GM21515 (cell line): ENCODE measurements around the gene ELK1.
A peak's percentile ranks its signal among the peaks of the same experiment; 100 is the strongest.
"Not testable (repeated sequence)": the region's sequence is repeated elsewhere in the genome, so short reads cannot be mapped to it uniquely, and the experiment has no call there.

ENCODE experiments used
- ATAC-seq: cut with Tn5 transposase; IDR thresholded peaks from one replicate; pipeline ENCODE4 v1.9.1; 2021; ENCODE audit not compliant: unreplicated experiment

The ELK1 gene

GRCh38 chrX:47650164-47651042 lies at the start of gene ELK1:
TSS of gene ELK1 (minus strand) at chrX:47650563. CDS start at chrX:47641441, 9,122 bp downstream.
- ATAC-seq = peak; percentile 86

- no peak for ATAC-seq
These were observed 46.8 kb upstream of the ELK1 start for GRCh38 chrX:47697181-47697580.

GRCh38 chrX:47690175-47690574 lies 39.8 kb upstream of the ELK1 start:
- no peak for ATAC-seq

GRCh38 chrX:47687263-47687662 lies 36.9 kb upstream of the ELK1 start:
- no peak for ATAC-seq

GRCh38 chrX:47683829-47684205 lies 33.5 kb upstream of the ELK1 start:
- no peak for ATAC-seq

GRCh38 chrX:47683184-47683828 lies 32.9 kb upstream of the ELK1 start:
- ATAC-seq = no peak

GRCh38 chrX:47675959-47676859 lies 25.8 kb upstream of the ELK1 start:
- ATAC-seq = not testable (repeated sequence)

- no peak for ATAC-seq
These were observed 24.4 kb upstream of the ELK1 start for GRCh38 chrX:47674776-47675175.

GRCh38 chrX:47665797-47666196 lies 15.4 kb upstream of the ELK1 start:
- not testable (repeated sequence) for ATAC-seq

- ATAC-seq = no peak
These were observed 14.4 kb upstream of the ELK1 start for GRCh38 chrX:47664737-47665136.

- no peak for ATAC-seq
These were observed 11.8 kb upstream of the ELK1 start for GRCh38 chrX:47662144-47662657.

- no peak for ATAC-seq
These were observed 11.2 kb upstream of the ELK1 start for GRCh38 chrX:47661539-47661938.

- no peak for ATAC-seq
These were observed 9.0 kb upstream of the ELK1 start for GRCh38 chrX:47659421-47659726.

- peak; percentile 76 for ATAC-seq
These were observed 8.5 kb upstream of the ELK1 start, which contains the start of gene UXT for GRCh38 chrX:47658684-47659420. TSS of gene UXT (minus strand) at chrX:47659180. CDS start at chrX:47658927, 253 bp downstream.

GRCh38 chrX:47658301-47658683 lies 7.9 kb upstream of the ELK1 start:
- ATAC-seq = no peak

GRCh38 chrX:47651043-47651905 lies 911 bp upstream of the ELK1 start:
- peak; percentile 10 for ATAC-seq

- no peak for ATAC-seq
These were observed 591 bp downstream of the ELK1 start for GRCh38 chrX:47649781-47650163.

- no peak for ATAC-seq
These were observed 1.1 kb downstream of the ELK1 start for GRCh38 chrX:47649271-47649670.

GRCh38 chrX:47648376-47648775 lies 2.0 kb downstream of the ELK1 start:
- no peak for ATAC-seq

GRCh38 chrX:47646636-47647035 lies 3.7 kb downstream of the ELK1 start:
- ATAC-seq = no peak
